Measurements from ENCODE around the gene DTD1. TPM values are rescaled to one million over a fixed set of nuclear protein-coding genes. Genes with fewer than 3 reads are reported as not detected.
A peak's percentile ranks its signal among the peaks of the same experiment; 100 is the strongest.

The DTD1 gene
- total RNA-seq, result 10 to 100 TPM; 24.1 to 34.6 (median 26.2) TPM

GRCh38 chr20:18587665-18588573, at the start of gene DTD1:
DTD1 (plus strand) TSS chr20:18588054; CDS start chr20:18588073, 19 bp downstream.
- TF ChIP-seq POLR2A (IDR thresholded peaks at IDR 0.05) (no peak), POLR2AphosphoS5 (IDR thresholded peaks at IDR 0.05) (no peak), CTCF (IDR thresholded peaks at IDR 0.05) (peak in 2 of 3 donors; percentile 33 to 54)
- H3K4me1 ChIP-seq, result no peaks in the 10 kb centered on the region
- H3K9me3 ChIP-seq, result no peaks in the 10 kb centered on the region
- DNase-seq (ENCODE audit: low spot score in 2 of 2), result peak; percentile 83 to 91
- no peaks in the 10 kb centered on the region for H3K27me3 ChIP-seq
- intact Hi-C loops (cut with DNase I; ENCODE audit: low total_unique reads), result no loop called here
- H3K27ac ChIP-seq, result peak within 1 kb of the TSS; percentile 68 to 71
- no peaks in the 10 kb centered on the region for H3K36me3 ChIP-seq
- peak within 1 kb of the TSS; percentile 70 to 98 (median 81) for H3K4me3 ChIP-seq

GRCh38 chr20:18541741-18542140, 46.1 kb upstream of the DTD1 start:
- Histone ChIP-seq H3K36me3 (no peaks in the 10 kb centered on the region), H3K4me1 (no peaks in the 10 kb centered on the region), H3K27ac (no peak overlapping the region), H3K4me3 (no peak overlapping the region), H3K9me3 (no peaks in the 10 kb centered on the region), H3K27me3 (no peaks in the 10 kb centered on the region)
- TF ChIP-seq POLR2A (IDR thresholded peaks at IDR 0.05) (no peak), CTCF (IDR thresholded peaks at IDR 0.05) (no peak), POLR2AphosphoS5 (IDR thresholded peaks at IDR 0.05) (no peak)
- no peak for DNase-seq (ENCODE audit: low spot score in 2 of 2)
- intact Hi-C loops (cut with DNase I; ENCODE audit: low total_unique reads), result no loop called here

GRCh38 chr20:18543216-18543615, 44.6 kb upstream of the DTD1 start:
- Histone ChIP-seq H3K27me3 (no peaks in the 10 kb centered on the region), H3K36me3 (no peaks in the 10 kb centered on the region), H3K4me3 (no peak overlapping the region), H3K27ac (no peak overlapping the region), H3K4me1 (no peaks in the 10 kb centered on the region), H3K9me3 (no peaks in the 10 kb centered on the region)
- no peak for DNase-seq (ENCODE audit: low spot score in 2 of 2)
- TF ChIP-seq CTCF (IDR thresholded peaks at IDR 0.05) (no peak), POLR2A (IDR thresholded peaks at IDR 0.05) (no peak), POLR2AphosphoS5 (IDR thresholded peaks at IDR 0.05) (no peak)
- intact Hi-C loops (cut with DNase I; ENCODE audit: low total_unique reads), result no loop called here

- Histone ChIP-seq H3K4me3 (no peak overlapping the region), H3K27ac (no peak overlapping the region), H3K27me3 (no peaks in the 10 kb centered on the region), H3K36me3 (peaks cover 4% of the 10 kb centered on the region), H3K9me3 (no peaks in the 10 kb centered on the region), H3K4me1 (no peaks in the 10 kb centered on the region)
- TF ChIP-seq POLR2A (IDR thresholded peaks at IDR 0.05) (no peak), CTCF (IDR thresholded peaks at IDR 0.05) (no peak), POLR2AphosphoS5 (IDR thresholded peaks at IDR 0.05) (no peak)
- intact Hi-C loops (cut with DNase I; ENCODE audit: low total_unique reads), result no loop called here
- no peak for DNase-seq (ENCODE audit: low spot score in 2 of 2)
These were observed 43.9 kb upstream of the DTD1 start for GRCh38 chr20:18543932-18544331.

- H3K36me3 ChIP-seq, result peaks cover 8% of the 10 kb centered on the region
- TF ChIP-seq CTCF (IDR thresholded peaks at IDR 0.05) (no peak), POLR2A (IDR thresholded peaks at IDR 0.05) (no peak), POLR2AphosphoS5 (IDR thresholded peaks at IDR 0.05) (no peak)
- H3K27ac ChIP-seq, result no peak overlapping the region
- no peak for DNase-seq (ENCODE audit: low spot score in 2 of 2)
- H3K9me3 ChIP-seq, result no peaks in the 10 kb centered on the region
- intact Hi-C loops (cut with DNase I; ENCODE audit: low total_unique reads), result no loop called here
- no peak overlapping the region for H3K4me3 ChIP-seq
- no peaks in the 10 kb centered on the region for H3K27me3 ChIP-seq
- no peaks in the 10 kb centered on the region for H3K4me1 ChIP-seq
These were observed 42.3 kb upstream of the DTD1 start for GRCh38 chr20:18545566-18545965.

Data from breast epithelium (tissue), 4 donors.